HG02852 (cell line): ENCODE measurements around the gene G3BP1.
"Not testable (repeated sequence)": the region's sequence is repeated elsewhere in the genome, so short reads cannot be mapped to it uniquely, and the experiment has no call there.

Experiments
- ATAC-seq: cut with Tn5 transposase; IDR thresholded peaks from one replicate; pipeline ENCODE4 v1.9.1; 2021; ENCODE audit warnings: mild to moderate bottlenecking, moderate library complexity; ENCODE audit not compliant: unreplicated experiment

Gene G3BP1

GRCh38 chr5:151856861-151857260, 85.1 kb downstream of the G3BP1 start:
- no peak for ATAC-seq

GRCh38 chr5:151860867-151861266, 89.1 kb downstream of the G3BP1 start:
- ATAC-seq, result not testable (repeated sequence)
